Non-pigmented ciliary epithelial cell (primary cell): Measurements from ENCODE around the gene ZIC5.

ENCODE experiments used
- DNase-seq: peaks from one replicate; pipeline ENCODE4 v3.0.0-alpha.2; 2010; ENCODE audit warnings: low read depth

Gene ZIC5

GRCh38 chr13:99987154-99988019, 15.8 kb upstream of the ZIC5 start:
- DNase-seq = no peak

GRCh38 chr13:99986741-99987140, 15.2 kb upstream of the ZIC5 start:
- DNase-seq = no peak

GRCh38 chr13:99985886-99986527, 14.4 kb upstream of the ZIC5 start:
- no peak for DNase-seq

- no peak for DNase-seq
Observed at GRCh38 chr13:99985241-99985874, 13.8 kb upstream of the ZIC5 start.

- no peak for DNase-seq
Observed at GRCh38 chr13:99984461-99985240, 13.1 kb upstream of the ZIC5 start.

- no peak for DNase-seq
Observed at GRCh38 chr13:99983499-99984401, 12.2 kb upstream of the ZIC5 start.

GRCh38 chr13:99982731-99983498, 11.3 kb upstream of the ZIC5 start:
- no peak for DNase-seq

GRCh38 chr13:99982036-99982730, 10.6 kb upstream of the ZIC5 start:
- no peak for DNase-seq

GRCh38 chr13:99981735-99982035, 10.1 kb upstream of the ZIC5 start, which contains the start of gene ZIC2:
Gene ZIC2, plus strand, starts transcription at chr13:99981784. Its CDS starts 281 bp downstream, at chr13:99982065.
- no peak for DNase-seq

- no peak for DNase-seq
Observed at GRCh38 chr13:99980824-99981734, 9.5 kb upstream of the ZIC5 start.

GRCh38 chr13:99980201-99980823, 8.7 kb upstream of the ZIC5 start:
- DNase-seq = no peak

GRCh38 chr13:99979453-99980200, 8.1 kb upstream of the ZIC5 start:
- DNase-seq = no peak

- no peak for DNase-seq
Observed at GRCh38 chr13:99978799-99979452, 7.4 kb upstream of the ZIC5 start.

- DNase-seq = no peak
Observed at GRCh38 chr13:99977912-99978798, 6.6 kb upstream of the ZIC5 start.

GRCh38 chr13:99977334-99977911, 5.9 kb upstream of the ZIC5 start:
- DNase-seq = no peak

- DNase-seq = no peak
Observed at GRCh38 chr13:99976575-99976974, 5.0 kb upstream of the ZIC5 start.
